CD4-positive, alpha-beta T cell (primary cell): ENCODE results near the gene DOLPP1. TPM values are rescaled to one million over a fixed set of nuclear protein-coding genes. Genes with fewer than 3 reads are reported as not detected.
"Not testable (repeated sequence)": the region's sequence is repeated elsewhere in the genome, so short reads cannot be mapped to it uniquely, and the experiment has no call there.

Experiments
- ATAC-seq: fragments of 200-7000 bp; cut with Tn5 transposase; one replicate; pipeline ENCODE4 v1.10.0; 2022; ENCODE audit warnings: mild to moderate bottlenecking; ENCODE audit not compliant: poor library complexity
- CTCF ChIA-PET: fragments of 350-600 bp; sonication (Branson Sonifier 250); formaldehyde crosslinking; loops from one replicate; lab custom pipeline; 2021; ENCODE audit warnings: antibody characterized with exemption, inconsistent platforms; lab: Charles Lee
- POLR2A ChIA-PET: fragments of 350-600 bp; sonication (Branson Sonifier 250); formaldehyde crosslinking; loops from one replicate; lab custom pipeline; 2021; ENCODE audit warnings: antibody characterized with exemption, inconsistent platforms; lab: Charles Lee
- DNase-seq, 14 experiments: peaks; one replicate each; pipeline ENCODE4 v3.0.0-alpha.2; 2013 to 2020; ENCODE audit warnings: mixed read lengths in 2 of 14
- H3K27ac ChIP-seq, 2 donors: one replicate each; pipeline versions ENCODE4 v1.5.1 to v1.7.0; 2013; ENCODE audit warnings: low read length in 2 of 2, low read depth in 1 of 2, mild to moderate bottlenecking in 1 of 2
- H3K27me3 ChIP-seq, 2 experiments: 1 replicate in 1 of 2; 2 replicates in 1 of 2; pipeline versions ENCODE4 v1.6.1 to v1.7.0; 2013; ENCODE audit warnings: low read length in 2 of 2, control low read depth in 1 of 2, mild to moderate bottlenecking in 1 of 2, moderate library complexity in 1 of 2; ENCODE audit not compliant: insufficient read depth in 2 of 2, control insufficient read depth in 1 of 2
- H3K36me3 ChIP-seq: one replicate; pipeline ENCODE4 v1.6.1; 2013; ENCODE audit warnings: low read length, control low read depth; ENCODE audit not compliant: insufficient read depth
- H3K4me1 ChIP-seq: one replicate; pipeline ENCODE4 v1.6.1; 2013; ENCODE audit warnings: low read length, control low read depth; ENCODE audit not compliant: insufficient read depth
- H3K4me3 ChIP-seq: one replicate; pipeline ENCODE4 v1.5.1; 2013; ENCODE audit warnings: mild to moderate bottlenecking, low read length, moderate library complexity
- H3K9me3 ChIP-seq, 2 experiments: 1 replicate in 1 of 2; 2 replicates in 1 of 2; pipeline versions ENCODE4 v1.6.1 to v1.7.0; 2013; ENCODE audit warnings: low read length in 2 of 2, mild to moderate bottlenecking in 2 of 2, control low read depth in 1 of 2, moderate library complexity in 1 of 2; ENCODE audit not compliant: control insufficient read depth in 1 of 2, insufficient read depth in 1 of 2
- H3K27ac Mint-ChIP-seq: one replicate; pipeline ENCODE4 v1.8.0; 2020; ENCODE audit warnings: mixed read lengths
- H3K27me3 Mint-ChIP-seq: one replicate; pipeline ENCODE4 v1.8.0; 2021; ENCODE audit warnings: mixed read lengths
- H3K36me3 Mint-ChIP-seq: one replicate; pipeline ENCODE4 v1.8.0; 2021; ENCODE audit warnings: low read depth, mixed read lengths
- H3K4me1 Mint-ChIP-seq: one replicate; pipeline ENCODE4 v1.8.0; 2021; ENCODE audit warnings: low read depth, mixed read lengths
- H3K4me3 Mint-ChIP-seq: one replicate; pipeline ENCODE4 v1.8.0; 2020; ENCODE audit warnings: mild to moderate bottlenecking, mixed read lengths
- H3K9me3 Mint-ChIP-seq: one replicate; pipeline ENCODE4 v1.8.0; 2020; ENCODE audit warnings: mixed read lengths
- CTCF ChIP-seq: fragments of 200-600 bp; IDR thresholded peaks from one replicate; pipeline ENCODE4 v1.8.0; 2022; ENCODE audit warnings: antibody characterized with exemption, mild to moderate bottlenecking
- intact Hi-C, 2 experiments: fragments of 100-400 bp; cut with DNase I in 1 of 2; cut with micrococcal nuclease in 1 of 2; formaldehyde crosslinking; loops; one replicate each; pipeline versions ENCODE4 v1.15.1 to v1.9.0; 2023 to 2025; cut with DNase I, micrococcal nuclease
- total RNA-seq, 174 experiments: library from RNA in 2 of 174; stranded (reverse) in 2 of 174; gene quantifications; one replicate each; pipeline ENCODE4 v1.2.3 and lab custom pipeline; 2021 to 2026

Gene DOLPP1
- total RNA-seq, 2 experiments from 2014 or later = 2.7 to 3.6 TPM

DNA sequence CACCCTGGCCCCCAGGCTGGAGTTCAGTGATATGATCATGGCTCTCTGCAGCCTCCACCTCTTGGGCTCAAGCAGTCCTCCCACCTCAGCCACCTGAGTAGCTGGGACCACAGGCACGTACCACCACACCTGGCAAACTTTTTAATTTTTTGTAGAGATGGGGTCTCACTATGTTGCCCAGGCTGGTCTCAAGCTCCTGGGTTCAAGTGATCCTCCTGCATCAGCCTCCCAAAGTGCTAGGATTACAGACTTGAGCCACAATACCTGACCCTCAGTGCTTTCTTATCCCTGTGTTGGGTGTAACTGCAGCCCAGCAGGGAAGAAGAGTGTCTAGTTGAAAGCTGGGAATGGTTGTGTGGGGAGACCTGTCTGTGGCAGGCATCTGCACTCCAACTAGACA lies 41.2 kb downstream of the DOLPP1 start:
- no peaks in the 10 kb centered on the region for H3K9me3 Mint-ChIP-seq
- no peak overlapping the region for H3K27ac ChIP-seq
- no peak for DNase-seq
- no peak for ATAC-seq
- no peak overlapping the region for H3K4me3 Mint-ChIP-seq
- peaks cover 53% of the 10 kb centered on the region for H3K36me3 Mint-ChIP-seq
- H3K27me3 Mint-ChIP-seq = no peaks in the 10 kb centered on the region
- POLR2A ChIA-PET = interaction anchor here (0.8 kb wide), 1 partner anchor 17 kb away, joined by 3 read pairs; no protein-coding TSS in a partner anchor
- no peak overlapping the region for H3K27ac Mint-ChIP-seq
- no peak overlapping the region for H3K4me3 ChIP-seq
- H3K9me3 ChIP-seq = no peaks in the 10 kb centered on the region
- intact Hi-C loops = no loop called here
- H3K27me3 ChIP-seq = no peaks in the 10 kb centered on the region
- CTCF ChIA-PET = interaction anchor here (1.0 to 1.8 kb wide), 2 partner anchors 9 to 605 kb away, joined by 3 to 5 read pairs; no protein-coding TSS in a partner anchor
- no peaks in the 10 kb centered on the region for H3K4me1 Mint-ChIP-seq
- H3K4me1 ChIP-seq = no peaks in the 10 kb centered on the region
- no peak for TF ChIP-seq CTCF
- peaks cover 55% of the 10 kb centered on the region for H3K36me3 ChIP-seq

DNA sequence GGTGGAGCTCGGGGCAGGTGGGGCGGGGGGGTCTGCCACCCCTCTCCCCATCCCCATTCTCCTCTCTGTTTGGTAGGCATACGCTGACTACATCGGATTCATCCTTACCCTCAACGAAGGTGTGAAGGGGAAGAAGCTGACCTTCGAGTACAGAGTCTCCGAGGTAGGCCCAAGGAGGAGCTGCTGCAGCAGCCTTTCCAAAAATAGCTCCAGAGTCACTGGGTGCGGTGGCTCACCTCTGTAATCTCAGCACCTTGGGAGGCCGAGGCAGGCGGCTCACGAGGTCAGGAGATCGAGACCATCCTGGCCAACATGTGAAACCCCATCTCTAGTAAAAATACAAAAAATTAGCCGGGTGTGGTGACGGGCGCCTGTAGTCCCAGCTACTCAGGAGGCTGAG lies 42.1 kb downstream of the DOLPP1 start:
- H3K4me3 ChIP-seq, H3K27ac Mint-ChIP-seq, DNase-seq, H3K4me3 Mint-ChIP-seq, H3K27me3 ChIP-seq, intact Hi-C loops, CTCF ChIA-PET, H3K4me1 Mint-ChIP-seq, ATAC-seq, H3K27ac ChIP-seq, H3K9me3 ChIP-seq, H3K27me3 Mint-ChIP-seq, H3K4me1 ChIP-seq, H3K9me3 Mint-ChIP-seq: not testable (repeated sequence)
- peaks cover 62% of the 10 kb centered on the region for H3K36me3 ChIP-seq
- POLR2A ChIA-PET = interaction anchor here (0.8 kb wide), 1 partner anchor 16 kb away, joined by 3 read pairs; no protein-coding TSS in a partner anchor
- peaks cover 61% of the 10 kb centered on the region for H3K36me3 Mint-ChIP-seq

DNA sequence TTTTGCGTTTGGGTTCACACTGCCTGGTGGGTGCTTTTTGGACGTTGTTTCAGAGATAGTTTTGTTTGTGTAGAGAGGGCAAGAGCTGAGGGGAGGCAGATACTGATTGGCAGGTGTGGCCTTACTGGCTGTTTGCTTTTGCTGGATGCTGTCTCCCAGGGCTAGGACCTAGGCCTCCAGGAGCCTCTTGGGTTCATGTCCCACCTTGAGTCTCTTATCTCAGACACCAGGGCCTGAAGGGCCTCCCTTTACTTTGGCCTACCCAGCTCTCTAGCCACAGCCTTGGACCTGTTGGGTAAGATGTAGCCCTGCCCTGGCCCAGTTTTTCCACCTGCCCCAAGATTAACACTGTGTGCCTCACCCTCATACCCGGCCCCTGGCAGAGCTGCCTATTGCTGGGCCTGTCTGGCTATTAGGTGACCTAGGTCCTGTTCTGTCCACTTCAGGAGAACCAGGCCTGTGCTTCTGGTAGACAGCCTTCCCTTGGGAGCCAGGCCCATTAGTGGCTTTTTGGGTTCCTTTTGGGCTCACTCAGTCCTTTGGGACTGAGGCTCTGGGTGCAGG lies 43.7 kb downstream of the DOLPP1 start:
- Histone ChIP-seq H3K36me3 (peaks cover 64% of the 10 kb centered on the region), H3K9me3 (no peaks in the 10 kb centered on the region), H3K4me3 (no peak overlapping the region), H3K4me1 (no peaks in the 10 kb centered on the region), H3K27ac (no peak overlapping the region), H3K27me3 (no peaks in the 10 kb centered on the region)
- Mint-ChIP-seq H3K27me3 (no peaks in the 10 kb centered on the region), H3K9me3 (no peaks in the 10 kb centered on the region), H3K27ac (no peak overlapping the region), H3K36me3 (peaks cover 71% of the 10 kb centered on the region), H3K4me3 (no peak overlapping the region), H3K4me1 (no peaks in the 10 kb centered on the region)
- DNase-seq (no peak), ATAC-seq (no peak)
- ChIA-PET POLR2A (interaction anchor here (0.7 kb wide), 1 partner anchor 10 kb away, joined by 3 read pairs; no protein-coding TSS in a partner anchor), CTCF (interaction anchor here (1.2 kb wide), 1 partner anchor 49 kb away, joined by 5 read pairs; no protein-coding TSS in a partner anchor)
- intact Hi-C loops = no loop called here
- TF ChIP-seq CTCF = no peak
